ENCODE results near the gene DGKD.

The DGKD gene

DNA sequence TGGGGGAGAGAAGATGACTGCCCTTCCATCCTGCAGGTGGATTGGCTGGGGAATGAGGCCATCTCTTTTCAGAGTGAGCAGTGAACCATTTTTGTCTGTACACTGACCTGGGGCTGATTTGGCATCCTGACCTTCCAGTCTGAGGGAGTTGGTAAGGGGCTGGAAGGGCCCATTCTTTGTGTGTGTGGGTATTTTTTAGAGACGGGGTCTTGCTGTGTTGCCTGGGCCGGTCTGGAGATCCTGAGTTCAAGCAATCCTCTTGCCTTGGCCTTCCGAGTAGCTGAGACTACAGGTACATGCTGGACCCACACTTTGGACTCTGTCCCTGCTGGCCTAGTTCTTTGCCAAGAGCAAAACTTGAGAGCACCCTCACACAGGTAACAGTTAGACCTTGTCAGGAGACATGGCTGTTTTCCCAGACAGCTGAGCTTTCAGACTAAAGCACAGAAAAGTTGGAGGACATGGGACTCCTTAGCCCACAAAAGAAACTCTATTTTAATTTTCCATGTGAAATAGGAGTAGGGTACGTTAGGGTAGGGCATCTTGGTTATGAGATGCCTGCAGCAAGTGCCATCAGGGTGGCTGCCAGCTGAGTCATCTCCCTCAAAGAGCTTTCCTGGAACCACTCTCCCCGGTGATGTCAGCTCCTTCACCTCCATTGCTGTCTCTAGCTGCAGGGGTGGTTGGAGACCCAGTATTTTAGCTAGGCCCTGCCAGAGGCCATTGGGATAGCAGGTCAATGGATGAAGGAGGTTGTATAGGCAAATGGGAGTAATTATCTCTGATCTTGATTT, 60.7 kb downstream of the DGKD start:
- DNase-seq, result peak; percentile 78

DNA sequence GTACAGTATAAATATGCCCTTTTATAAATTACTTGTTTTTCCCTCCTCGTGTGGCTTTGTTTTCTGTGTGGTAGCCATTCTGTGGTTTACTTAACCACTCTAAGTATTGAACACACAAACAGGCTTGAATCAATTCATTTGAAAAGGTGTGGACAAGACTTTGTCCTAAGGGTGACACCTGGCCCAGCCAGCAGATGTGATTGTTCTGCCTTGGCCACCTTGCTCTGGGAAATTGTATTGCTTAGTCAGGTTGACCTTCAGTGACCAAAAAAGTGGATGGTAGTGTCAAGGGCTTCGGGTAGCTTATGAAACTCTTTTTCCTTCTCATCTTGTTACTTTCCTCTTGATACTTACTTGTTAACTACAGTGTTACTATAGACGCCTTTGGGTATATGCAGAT, 61.9 kb downstream of the DGKD start:
- DNase-seq, result no peak

DNA sequence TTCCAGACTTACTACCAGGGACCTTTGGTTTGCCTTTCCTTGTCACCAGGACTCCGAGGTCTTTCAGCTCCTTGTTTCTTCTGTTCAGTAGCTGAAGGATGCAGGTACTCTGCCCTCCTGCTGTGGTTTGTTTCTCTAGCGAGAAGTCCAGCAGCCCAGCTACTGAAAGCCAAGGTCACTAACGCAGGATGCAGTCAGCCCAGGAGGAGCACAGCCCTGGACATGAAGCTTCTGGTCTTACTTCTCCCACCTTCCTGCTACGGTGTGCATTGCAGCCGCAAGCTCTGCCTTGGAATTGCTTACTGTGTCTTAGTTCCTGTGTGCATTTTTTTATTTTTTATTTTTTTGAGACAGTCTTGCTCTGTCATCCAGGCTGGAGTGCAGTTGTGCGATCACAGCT, 62.4 kb downstream of the DGKD start:
- no peak for DNase-seq

DNA sequence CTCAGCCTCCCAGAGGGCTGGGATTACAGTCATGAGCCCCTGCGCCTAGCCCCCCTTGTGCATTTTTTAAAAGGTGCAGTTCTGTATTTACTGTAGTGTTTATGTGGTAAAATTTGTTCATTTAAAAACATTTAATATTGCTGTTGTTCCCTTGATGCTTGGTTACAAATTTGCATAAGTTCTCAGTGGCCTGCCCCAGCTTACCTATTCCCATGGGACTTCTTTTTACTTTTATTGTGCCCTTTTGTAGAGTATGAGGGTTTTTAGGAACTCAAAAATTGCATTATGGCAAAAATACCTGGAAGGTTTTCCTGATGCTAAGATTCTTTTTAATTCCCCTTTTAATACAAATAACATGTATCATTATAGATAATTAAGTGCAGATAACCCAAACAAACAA, 63.0 kb downstream of the DGKD start:
- DNase-seq, result no peak

DNA sequence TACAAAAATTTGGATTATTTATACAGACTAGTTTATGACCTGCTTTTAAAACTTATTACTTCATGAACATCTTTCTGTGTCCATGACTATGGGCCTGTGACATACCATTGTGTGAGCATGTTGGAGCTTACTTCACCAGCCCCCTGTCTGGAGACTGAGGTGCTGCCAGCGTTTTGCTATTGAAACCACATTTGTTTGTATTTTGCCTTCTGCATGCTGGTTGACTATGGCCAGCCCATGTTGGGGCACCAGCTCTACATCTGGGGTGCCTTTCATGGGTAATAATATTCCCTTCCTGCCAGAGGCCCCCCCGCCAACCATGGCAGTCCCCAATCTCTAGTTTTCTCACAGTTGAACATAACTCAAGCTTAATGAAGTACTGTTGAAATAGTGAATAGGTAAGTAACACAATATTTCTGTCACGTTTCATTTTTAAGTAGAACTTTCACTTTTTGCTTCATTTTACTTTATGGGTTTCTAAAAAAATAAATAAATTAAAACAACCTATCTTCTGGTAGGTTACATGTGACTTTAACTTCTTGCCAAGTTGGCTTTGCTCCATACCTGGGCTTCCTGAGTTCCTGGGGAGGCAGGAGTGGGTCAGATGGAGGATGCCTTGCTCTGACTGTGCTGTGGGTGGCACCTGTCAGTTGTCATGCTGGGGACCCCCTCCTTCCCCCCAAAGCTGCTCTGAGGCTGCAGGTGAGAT, 63.9 kb downstream of the DGKD start:
- DNase-seq, result no peak

DNA sequence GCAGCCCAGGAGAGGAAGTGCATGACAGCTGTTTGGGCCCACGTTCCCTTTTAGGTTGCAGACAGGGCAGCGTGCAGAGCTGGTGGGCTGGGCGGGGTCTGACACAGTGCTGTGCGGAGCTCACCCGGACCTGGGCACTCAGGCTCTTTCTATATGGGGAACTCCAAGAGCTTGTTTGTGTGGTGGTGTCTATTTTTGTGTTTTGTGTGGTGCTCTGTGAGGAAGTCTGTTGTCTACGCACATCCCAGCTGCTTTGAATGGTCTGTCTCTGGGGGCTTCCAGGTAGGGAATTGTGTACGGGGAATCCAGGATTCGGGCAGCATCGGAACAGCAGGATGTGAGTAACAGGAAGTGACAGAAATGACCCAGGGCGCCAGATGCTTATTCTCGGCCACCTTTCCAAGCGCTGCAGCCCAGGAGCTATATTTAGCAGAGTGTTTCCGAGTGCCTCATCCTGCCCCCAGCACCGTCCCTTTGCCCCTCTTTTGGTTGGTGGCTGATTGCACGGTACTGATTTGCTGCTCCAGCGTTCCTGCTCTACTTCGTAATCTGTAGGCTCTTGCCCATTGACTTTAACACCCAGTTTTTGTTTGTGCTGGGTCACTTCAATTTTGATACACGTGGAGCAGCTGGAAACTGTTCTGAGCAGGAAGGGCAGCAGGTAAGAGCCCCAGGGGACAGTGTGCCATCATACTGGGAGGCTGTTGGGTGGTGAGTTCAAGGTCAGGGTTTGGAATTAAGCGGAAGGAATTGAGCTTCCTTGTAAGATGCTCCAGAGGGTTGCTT, 64.7 kb downstream of the DGKD start:
- no peak for DNase-seq

DNA sequence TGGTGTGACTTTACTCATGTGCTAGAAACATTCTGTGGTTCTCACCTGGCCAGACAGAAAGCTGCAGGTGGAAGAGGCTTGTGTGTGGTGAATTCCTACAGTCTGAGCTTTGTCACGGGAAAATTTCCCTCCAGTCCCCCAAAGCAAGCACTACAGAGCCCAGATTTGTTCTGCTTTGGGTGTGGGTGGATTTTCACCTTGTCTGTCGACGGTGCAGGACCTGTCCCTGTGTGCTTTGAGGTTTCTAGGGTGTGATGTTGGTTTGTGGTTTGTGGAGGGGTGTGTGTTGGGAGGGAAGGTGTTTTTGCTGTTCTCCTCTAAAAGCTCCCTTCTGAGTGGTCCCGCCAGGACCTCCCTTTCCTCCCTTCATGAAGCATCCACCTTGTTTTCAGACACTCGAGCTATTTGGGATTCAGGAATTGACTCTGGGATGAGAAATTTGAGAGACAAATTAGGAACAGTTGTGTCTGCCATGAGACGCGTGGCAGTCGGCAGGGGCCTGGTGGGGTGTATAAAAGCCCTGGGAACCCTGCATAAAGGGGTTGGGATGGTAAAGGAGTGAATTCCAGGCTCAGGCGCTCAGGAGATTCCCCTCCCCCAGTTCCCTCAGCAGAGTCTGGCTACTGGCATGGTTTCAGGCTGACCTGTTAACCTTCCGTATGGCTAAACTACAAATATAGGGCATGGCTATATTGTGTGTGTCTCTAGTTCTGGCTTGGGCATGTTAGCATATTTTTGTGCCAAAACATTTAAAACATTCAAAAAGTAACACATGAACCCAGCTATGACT, 65.5 kb downstream of the DGKD start:
- DNase-seq, result no peak

DNA sequence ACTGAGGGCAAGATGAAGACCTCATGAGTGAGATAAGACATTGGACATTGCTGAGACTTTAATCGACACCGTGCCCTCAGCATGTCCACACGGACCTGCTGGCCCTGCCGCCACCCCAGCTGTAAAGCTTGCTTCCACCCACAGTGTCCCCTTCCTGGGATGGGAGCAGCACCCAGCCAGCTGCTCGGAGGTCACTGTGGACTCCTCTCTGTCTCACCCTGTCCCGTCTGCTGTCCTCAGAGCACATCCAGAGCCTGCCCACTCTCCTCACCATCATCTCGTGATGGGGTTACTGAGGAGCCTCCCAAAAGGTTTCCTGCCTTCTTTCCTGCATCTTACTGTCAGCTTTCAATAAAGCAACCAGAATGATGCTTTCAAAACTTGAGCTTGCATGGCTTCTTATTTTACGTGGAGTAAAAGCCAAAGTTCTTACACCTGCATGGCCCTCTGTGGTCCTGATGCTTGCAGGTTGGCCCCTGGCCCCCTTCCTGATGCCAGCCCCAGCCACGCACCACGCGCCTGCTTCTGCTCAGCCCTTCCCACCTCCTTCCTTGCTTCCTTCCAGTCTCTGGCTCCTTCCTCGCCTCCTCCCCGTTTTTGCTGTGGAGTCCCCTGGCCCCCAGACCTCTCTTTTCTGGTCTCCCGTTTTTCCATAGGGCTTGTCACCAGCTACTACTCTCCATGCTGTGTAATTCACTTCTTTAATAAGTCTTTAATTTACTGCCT, 67.0 kb downstream of the DGKD start:
- DNase-seq, result no peak

DNA sequence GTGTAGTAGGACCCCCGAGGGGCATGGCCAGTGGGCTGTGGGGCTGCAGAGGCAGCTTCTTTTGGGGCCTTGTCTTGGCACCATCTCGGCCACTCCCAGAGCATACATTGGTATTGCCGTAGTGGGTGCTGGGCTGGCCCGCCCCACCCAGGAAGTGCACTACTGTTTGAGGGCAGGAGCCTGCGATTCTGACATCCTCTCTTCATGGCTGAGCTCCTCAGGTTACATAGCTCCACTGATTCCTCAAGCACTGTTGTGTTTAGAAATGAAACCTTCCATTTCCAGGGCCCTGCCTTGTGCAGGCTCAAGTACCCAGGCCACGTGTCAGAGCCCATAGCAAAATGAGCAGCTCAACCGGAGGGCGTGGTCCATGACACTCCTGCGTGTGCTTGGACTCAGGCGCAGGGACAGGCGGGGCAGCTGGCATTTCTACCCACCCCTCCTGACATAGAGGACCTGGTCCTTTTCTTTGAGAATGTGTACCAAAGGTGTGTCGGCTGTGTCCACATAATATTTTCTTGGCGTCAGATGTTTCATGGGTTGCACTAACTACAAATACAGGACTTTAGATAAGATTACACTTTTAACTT, 67.9 kb downstream of the DGKD start:
- DNase-seq, result peak; percentile 78

DNA sequence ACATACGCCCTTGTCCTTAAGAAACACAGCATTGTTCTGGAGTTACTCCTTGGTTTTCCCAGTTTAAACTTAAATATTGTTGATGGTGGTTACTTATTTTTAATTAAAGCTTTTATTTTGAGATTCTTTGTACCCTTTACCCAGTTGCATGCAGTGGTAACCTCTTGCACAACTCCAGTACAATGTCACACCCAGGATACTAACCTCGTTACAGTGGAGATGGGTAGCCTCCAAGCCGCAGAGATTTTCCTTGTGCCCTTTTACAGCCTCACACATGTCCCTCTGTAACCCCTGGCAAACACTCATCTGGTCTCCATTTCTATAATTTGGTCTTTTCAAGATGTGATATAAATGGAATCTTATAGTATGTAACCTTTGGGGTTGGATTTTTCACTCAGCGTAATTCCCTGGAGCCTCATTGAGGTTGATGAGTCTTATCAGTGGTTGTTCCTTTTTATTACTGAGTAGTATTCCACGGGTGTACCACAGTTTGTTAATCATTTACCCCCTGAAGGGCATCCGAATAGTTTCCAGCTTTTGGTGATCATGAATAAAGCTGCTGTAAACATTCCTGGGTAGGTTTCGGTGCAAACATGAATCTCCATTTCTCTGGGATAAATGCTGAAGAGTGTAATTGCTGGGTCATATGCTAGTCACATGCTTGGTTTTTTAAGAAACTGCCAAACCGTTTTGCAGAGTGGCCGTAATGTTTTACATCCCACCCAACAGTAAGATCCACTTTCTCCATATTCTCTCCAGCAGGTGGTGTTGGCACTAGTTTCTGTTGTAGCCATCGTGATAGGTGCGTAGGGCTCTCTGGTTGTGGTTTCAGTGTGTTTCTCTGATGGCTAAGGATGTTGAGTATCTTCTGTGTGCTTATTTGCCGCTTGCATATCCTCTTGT, 68.6 kb downstream of the DGKD start:
- DNase-seq, result no peak

DNA sequence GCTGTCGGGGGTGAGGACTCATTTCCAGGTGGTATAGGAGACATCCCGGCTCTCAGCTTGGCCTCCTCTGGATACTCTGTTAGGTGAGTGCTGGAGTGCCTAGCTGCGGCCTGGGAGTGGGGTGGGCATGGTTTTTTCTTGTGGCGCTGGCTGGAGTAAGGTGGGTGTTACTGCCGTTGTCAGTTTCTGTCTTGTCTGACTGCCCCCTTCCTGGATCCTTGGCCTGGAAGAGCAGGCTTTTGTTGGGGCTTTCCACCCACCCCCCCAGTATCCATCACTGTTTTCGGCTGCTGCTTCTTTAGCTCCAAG, 69.2 kb downstream of the DGKD start:
- no peak for DNase-seq

DNA sequence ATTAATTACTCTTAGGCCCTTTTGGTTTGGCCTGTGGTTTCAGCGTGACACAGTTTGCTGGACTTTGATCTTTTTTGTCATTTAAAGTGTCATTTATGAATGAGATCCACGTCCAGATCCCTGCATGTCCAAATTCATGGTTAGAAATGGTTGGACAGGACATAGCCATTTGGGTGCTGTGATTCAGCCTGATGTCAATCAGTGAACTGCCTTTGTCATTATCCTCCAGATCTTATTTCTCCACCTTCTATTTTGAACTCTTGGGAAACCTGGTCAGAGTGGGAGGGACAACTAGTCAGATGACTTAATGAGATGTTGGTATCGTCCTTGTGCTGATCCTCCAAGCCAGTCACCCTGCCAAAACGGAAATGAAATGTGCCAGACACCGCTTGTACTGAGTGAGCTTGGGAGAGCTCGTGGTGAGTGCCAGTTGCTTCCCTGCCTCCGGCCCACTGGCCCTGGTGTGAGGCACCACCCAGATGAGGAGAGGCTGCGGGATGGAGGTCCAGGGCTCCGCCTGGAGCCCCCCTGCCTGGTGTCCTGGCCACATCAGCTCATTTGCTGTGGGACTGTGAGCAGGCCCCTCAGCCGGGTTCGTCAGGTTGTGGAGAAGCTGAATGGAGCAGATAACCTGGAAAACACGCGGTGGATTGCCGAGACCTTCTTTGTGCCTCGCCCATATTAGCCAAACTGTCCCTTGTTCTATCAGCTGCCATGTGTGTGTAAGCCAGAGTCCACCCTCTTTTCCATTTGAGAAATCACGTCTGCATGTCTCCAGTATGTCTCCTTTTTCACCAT, 70.1 kb downstream of the DGKD start:
- DNase-seq, result no peak

DNA sequence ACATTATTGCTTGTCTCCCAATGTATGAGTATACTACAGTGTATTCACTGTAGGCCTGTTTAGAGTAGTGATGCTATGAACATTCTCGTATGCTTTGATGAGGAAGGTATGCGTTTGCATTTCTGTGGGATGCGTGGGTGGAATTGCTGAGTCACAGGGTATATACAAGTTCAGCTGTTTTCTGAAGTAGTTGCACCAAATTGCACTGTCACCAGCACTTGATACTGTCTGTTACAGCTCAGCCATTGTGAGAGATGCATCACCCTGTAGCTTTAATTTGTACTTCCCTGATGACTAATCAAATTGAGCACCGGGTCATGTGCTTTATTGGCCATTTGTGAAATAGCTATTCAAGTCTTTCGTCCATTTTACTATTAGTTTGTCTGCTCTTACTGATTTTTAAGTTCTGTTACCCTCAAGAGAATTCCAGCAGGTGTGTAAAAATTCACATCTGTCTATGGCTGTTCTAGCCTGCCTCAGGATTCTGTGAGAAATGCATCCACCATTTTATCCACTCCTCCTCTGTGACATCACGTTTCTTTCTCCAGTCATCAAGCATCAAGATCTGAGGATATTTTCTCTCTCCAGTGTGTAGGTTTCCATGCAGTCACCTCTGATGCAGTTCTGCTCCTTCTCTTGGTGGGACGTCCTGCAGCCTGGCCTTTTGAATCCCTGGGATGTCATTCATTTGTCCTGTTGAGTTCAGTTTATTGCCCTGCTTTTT, 72.5 kb downstream of the DGKD start:
- no peak for DNase-seq

DNA sequence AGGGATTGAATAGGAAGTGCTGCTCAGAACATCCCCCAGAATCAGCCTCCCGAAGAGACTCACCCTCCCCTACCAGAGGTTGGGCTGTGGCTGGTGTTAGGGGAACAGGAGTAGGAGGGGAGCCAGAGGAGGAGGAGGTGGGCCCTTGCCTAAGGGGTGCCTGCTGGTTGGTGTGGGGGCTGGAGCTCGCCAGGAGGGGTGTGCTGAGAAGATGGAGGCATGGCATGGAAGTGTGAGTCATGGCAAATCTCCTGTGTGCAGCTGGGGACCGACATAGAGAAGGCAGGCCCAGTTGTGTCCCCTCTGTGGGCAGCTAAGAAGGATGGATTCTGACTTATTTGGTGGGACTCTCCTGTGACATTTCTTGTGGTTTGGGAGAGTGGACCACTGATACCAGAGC, 73.7 kb downstream of the DGKD start:
- no peak for DNase-seq

DNA sequence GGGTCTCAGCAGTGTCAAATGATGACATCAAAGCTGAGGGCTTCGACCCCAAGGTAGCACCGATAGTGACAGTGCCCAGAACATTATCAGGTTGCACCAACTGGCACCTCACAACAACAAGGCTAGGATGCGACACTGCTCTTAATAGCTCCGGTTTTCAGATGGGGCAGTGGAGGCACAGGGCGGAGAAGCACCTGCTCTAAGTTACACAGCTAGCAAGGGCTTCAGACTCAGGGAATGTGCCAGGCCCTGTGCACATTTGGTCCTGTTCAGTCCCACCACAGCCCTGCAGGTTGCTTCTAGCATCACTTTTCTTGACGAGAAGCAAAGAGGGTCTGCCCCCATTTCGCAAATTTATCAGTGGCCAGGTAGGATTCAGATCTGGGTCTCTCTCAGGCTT, 74.1 kb downstream of the DGKD start:
- DNase-seq, result no peak

DNA sequence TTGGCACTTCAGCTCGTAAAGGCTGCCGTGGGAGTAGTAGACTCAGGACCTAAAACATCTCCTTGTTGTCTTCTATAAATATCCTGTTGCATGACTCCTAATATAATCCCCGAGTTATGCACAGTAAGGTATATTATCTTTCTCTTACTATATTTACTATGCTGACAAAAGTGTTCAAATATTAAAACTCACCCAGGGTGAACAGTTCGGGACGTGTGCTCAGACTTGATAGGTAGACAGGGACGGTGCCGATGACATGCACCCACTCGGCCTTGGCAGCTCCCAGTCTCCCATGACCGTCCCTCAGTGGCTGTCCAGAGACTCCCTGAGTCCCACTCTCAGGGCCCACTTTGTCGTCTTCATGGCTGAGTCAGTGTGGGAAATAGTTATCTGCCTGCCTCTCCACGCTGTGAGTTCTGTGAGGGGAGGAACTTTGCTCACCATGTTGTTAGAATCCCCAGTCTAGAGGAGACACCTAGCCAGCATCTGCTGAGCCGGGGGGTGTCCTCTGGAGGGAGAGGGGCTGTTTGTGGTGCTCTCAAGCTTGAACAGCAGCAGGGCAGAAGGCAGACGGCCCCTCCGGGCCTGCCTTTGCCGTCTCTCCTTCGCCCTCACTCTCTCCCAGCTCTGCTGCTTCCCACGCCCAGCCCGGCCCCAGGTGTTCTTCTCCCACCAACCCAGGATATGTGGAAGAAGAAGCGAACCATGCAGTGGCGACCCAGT, 75.0 kb downstream of the DGKD start:
- DNase-seq, result no peak

DNA sequence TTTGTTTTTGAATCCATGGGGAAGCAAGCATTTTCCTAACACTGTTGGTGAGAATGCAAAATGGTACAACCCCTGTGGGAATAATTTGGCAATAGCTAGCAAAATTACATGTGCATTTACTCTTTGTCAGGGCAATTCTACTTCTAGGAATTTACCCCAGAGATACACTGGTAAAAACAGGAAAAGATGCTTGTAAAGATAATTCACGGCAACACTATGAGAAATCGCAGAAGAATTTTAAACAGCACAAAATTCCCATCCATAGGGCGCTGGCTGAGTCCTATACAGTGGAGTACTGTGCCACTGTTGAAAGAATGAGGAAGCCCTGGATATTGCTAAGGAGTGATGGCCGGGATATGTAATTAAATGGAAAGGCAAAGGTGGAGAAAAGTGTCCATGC, 75.8 kb downstream of the DGKD start:
- no peak for DNase-seq

DNA sequence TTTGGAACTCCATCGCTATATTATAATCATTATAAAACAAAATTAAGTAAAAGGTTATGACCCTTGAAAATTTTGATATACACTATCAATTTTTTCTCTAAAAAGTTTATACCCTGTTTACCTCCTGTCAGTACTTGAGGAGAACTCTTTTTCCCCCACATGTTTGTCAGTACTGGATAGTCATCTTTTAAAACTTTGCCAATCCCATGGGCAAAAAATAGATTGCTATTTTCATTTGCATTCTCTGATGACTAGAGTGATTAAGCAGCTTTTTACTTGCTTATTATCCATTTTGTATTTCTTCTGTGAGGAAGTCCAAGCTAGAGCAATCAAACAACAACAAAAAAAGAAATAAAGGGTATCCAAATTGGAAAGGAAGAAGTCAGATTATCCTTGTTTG, 76.4 kb downstream of the DGKD start:
- DNase-seq, result no peak

DNA sequence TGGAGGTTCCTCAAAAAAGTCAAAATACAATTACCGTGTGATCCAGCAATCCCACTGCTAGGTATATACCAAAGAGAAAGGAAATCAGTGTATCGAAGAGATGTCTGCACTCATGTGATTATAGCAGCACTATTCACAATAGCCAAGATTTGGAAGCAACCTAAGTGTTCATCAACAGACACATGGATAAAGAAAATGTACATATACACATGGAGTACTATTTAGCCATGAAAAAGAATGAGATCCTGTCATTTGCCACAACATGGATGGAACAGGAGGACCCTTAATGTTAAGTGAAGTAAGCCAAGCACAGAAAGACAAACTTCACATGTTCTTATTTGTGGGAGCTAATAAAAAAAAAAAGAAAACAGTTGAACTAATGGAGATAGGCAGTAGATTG, 78.7 kb downstream of the DGKD start:
- DNase-seq, result no peak
